NCI-H345 treated with DMSO at 0.1 percent for 48 hours (cell line): Measurements from ENCODE around the gene CHMP4B.

Experiments used
- DNase-seq: peaks from one replicate; lab custom pipeline; 2025; ENCODE audit not compliant: unreplicated experiment; lab: John Stamatoyannopoulos, UW

Gene CHMP4B

DNA sequence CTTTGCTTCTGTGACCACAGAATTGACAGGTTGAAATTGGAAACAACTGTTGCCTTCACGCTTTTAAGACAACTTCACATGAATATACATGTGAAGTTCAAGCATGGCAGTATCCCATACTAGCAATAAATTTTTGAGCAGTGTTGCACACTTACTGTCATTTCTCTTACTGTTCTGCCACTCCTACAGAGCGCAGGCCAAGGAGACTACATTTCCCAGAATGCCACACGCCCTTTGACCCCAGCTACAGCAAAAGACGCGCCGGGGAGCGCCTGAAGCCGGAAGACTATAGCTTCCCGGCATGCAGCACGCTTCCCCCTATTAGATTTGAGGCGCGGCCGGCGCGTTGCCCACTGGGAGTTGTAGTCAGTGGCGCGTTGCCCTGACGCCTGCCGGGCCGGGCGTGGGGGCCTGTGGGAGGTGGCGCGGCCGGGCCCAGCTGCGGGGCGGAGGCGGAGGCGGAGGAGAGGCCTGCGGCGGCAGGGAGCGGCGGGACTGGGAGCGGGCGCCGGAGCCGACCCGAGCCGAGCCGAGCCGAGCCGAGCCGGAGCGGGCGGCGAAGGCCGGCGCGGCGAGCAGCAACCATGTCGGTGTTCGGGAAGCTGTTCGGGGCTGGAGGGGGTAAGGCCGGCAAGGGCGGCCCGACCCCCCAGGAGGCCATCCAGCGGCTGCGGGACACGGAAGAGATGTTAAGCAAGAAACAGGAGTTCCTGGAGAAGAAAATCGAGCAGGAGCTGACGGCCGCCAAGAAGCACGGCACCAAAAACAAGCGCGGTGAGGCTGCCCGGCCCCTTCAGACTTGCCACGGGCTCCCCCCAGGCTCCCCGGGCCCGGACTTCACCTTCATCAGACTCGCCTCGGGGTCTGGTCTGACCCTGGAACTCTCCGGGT, at the start of gene CHMP4B:
TSS of gene CHMP4B (plus strand) at position 464 of the 891 bp plus-strand sequence. CDS start at position 585, 121 bp downstream.
- DNase-seq = peak; percentile 99

- no peak for DNase-seq
These were observed 49.4 kb upstream of the CHMP4B start for GRCh38 chr20:33761698-33762250.

- DNase-seq = no peak
These were observed 46.0 kb upstream of the CHMP4B start for GRCh38 chr20:33765099-33765498.

GRCh38 chr20:33765592-33765991, 45.6 kb upstream of the CHMP4B start:
- DNase-seq = no peak

DNA sequence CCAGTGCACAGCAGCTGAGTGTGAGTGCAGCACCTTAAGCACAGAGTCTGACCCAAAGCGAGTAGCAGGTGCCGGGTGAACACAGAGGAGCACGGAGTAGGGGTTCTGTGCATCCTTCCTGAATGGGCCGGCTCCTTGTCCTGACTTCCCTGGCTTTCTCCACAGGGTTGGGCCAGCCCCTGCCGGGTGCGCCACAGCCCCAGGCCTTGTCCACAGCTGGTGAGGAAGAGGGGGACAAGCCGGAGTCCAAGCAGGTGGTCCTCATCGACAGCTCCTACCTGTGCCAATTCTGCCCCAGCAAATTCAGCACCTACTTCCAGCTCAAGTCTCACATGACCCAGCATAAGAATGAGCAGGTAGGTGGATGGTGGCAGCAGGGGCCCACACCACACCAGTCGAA, 44.5 kb upstream of the CHMP4B start:
- no peak for DNase-seq

DNA sequence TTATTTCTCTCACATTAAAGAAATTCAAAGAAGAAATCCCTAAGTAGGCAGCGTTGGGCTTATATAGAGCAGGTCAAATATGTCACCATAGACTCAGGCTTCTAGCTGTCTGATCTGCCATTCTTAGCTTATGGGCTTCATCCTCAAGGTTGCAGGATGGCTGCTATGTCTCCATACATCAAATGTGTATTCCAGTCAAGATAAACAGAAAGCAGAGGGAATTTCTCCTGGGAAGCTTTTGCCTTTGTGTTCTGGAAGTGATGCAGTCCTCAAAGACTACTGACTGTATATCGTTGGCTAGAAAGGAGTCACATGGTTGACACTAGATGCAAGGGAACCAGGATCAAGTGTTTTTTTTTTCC, 43.4 kb upstream of the CHMP4B start:
- no peak for DNase-seq

GRCh38 chr20:33769043-33769442, 42.1 kb upstream of the CHMP4B start:
- no peak for DNase-seq

DNA sequence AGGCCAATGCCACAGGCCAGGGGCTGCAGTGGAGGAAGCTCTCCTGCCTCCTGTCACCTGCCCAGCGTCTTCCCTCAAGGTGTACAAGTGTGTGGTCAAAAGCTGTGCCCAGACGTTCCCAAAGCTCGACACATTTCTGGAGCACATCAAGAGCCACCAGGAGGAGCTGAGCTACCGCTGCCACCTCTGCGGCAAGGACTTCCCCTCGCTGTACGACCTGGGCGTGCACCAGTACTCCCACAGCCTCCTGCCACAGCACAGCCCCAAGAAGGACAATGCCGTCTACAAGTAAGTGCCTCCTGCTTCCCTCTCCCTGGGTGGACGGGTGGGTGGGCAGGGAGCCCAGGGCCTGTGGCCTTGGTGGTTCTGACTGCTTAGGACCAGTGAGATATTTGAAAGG, 41.1 kb upstream of the CHMP4B start:
- DNase-seq = no peak

DNA sequence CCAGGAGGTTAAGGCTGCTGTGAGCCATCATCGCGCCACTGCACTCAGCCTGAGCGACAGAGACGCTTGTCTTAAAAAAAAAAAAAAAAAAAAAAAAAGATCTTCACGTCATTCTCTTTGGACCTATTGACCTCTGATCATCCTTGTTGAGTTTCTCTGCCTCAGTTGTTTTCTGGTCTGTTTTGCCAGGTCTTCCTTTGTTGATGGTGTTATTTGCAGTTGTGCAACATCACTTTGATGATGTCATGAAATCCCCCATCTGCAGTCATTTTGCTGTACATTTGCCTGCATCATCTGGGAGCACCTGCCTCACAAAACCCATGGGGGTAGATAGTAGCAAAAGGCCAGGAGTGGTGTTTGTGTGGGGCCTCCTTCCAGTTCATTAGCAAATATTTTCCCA, 39.2 kb upstream of the CHMP4B start:
- no peak for DNase-seq

DNA sequence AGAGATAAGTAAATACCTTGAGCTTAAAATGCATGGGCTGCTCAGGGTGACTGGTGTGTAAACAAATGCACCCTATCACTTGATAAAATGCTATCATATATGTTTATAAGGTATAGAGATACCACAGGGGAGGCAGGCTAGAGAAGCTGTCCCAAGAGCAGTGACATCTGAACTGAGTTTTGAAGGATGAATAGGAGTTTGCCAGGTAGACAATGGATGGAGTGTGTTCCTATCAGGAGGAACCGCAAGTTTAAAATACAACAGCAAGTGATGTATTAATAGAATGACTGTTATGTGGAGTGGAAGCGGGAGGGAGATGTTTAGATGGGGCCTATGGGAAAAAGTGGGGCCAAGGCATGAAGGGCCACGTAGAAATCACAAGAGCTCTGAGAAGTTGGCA, 38.7 kb upstream of the CHMP4B start:
- no peak for DNase-seq

DNA sequence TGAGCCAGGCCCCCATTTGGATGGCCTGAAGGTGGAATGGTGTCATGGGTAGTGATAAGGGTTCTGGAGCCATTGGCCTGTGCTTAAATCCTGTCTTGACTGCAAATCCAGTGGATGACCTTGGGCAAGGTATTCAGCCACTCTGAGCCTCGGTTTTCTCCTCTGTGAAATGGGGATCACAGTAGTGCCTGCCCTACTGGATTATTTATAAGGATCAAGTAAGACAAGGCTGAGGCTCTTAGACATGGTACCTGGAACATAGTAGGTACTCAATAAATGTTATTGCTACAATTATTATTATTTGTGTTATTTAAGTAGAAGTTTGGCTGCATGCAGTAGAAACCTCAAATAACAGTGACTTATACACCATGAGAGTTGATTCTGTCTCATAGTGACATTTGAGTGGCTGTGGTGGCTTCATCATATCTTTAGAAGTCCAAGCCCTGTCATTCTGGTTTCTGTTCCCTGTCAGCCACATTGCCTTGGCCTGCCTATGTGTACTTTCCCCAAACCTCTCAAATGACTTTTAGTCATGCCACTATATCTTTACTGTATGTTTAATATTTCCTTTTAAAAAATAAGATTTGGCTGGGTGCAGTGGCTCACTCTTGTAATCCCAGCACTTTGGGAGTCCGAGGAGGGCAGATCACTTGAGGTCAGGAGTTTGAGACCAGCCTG, 37.6 kb upstream of the CHMP4B start:
- DNase-seq = no peak

- no peak for DNase-seq
These were observed 33.3 kb upstream of the CHMP4B start for GRCh38 chr20:33777816-33778215.

- DNase-seq = no peak
These were observed 30.0 kb upstream of the CHMP4B start for GRCh38 chr20:33781133-33781532.

DNA sequence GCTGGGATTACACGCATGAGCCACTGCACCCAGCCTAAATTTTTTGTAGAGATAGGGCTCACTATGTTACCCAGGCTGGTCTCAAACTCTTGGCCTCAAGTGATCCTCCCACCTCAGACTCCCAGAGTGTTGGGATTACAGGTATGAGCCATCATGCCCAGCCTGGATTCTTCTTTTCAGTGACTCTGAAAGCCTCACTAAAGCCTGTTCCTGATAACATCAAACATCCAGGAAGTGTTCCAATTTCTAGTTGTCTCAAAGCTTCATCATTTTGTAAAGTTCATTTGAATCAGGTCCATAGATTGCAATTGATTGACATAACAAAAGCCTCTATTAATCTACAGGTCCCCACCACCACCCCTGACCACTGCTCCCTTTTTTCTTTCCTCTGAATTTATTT, 29.2 kb upstream of the CHMP4B start:
- DNase-seq = no peak

DNA sequence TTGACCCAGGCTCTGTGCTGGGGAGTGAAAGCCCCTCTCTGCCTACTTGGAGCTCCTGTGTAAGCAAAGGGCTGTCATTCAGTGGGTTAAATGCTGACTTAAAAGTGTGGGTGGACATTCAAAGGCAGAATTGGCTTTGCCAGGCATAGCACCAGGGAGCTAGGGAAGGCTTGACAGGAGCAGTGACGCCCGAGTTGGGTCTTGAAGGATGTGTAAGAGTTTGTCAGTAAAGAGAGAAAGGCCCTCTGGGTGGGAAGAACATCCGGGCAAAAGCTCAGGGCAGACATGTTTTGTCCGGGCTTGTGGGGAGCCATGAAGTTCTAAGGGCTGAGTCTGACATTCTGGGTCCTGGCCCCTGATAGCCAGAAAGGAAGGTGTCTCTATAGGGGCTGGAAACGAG, 27.9 kb upstream of the CHMP4B start:
- no peak for DNase-seq

GRCh38 chr20:33783818-33784217, 27.3 kb upstream of the CHMP4B start:
- no peak for DNase-seq

DNA sequence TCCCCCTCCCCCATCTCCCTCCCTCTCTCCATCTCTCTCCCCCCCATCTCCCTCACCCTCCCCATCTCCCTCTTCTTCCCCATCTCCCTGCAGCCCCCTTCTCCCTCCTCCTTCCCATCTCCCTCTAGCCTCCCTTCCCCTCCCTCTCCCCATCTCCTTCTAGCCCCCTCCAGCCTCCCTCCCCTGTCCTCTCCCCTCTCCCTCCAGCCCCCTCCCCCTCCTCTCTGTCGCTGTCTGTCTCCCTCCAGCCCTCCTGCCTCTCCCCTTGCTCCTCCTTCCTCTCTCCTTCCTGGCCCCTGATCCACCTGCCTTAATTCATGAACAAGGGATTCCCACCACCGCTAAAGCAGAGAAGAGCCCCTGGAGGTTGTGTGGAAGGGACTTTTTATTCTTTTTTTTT, 26.9 kb upstream of the CHMP4B start:
- no peak for DNase-seq

DNA sequence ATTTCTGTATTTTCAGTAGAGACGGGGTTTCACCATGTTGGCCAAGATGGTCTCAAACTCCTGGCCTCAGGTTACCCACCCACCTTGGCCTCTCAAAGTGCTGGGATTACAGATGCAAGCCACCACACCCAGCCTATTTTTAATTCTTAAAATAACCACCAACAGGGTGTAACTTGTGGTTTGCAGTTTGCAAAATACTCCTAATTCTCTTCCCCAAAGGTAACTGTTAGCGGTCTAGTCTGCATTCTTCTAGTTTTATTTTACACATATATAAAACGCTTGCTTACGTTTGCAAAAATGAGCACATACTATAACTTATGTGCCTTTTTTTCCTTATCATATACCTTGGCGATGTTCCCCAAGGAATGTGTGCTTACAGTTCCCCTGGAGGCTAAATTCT, 25.6 kb upstream of the CHMP4B start:
- no peak for DNase-seq

DNA sequence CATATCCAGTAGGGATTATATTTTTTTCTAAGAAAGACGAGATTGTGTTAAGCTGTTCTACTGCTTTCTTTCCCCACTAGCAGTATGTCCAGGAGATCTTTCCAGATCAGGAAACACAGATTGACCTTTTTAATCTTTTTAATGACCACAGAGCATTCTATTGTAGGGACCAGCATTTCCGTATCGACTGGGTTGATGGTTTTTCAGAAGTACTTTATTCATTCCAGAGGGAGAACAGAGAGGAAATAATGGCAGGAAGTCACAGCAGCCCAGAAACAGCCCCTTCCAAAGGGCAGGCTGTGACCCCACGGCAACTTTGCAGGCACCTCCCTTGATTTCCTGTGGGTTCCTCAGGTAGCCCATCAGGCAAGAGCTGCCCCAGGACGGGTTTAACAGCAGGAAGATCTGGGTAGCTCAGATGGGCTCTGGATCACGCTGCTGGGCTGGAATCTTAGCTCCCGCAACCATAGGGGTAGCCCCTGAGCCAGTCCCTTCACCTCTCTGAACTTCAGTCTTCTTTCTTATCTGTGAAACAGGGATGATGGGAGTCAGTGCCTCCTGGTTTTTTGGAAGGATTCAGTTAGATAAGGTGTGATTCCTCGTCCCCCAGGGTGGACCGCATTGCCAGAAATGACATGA, 23.8 kb upstream of the CHMP4B start:
- DNase-seq = no peak

GRCh38 chr20:33788351-33789049, 22.6 kb upstream of the CHMP4B start:
- DNase-seq = no peak
